Inflammatory macrophage treated with lipopolysaccharide for 1 hour (primary cell): ENCODE results near the gene OXSR1.
"Not testable (repeated sequence)": the region's sequence is repeated elsewhere in the genome, so short reads cannot be mapped to it uniquely, and the experiment has no call there.

Source experiments
- DNase-seq, 2 donors: peaks; one replicate each; pipeline ENCODE4 v3.0.0-alpha.2; 2020 to 2022

Gene OXSR1

DNA sequence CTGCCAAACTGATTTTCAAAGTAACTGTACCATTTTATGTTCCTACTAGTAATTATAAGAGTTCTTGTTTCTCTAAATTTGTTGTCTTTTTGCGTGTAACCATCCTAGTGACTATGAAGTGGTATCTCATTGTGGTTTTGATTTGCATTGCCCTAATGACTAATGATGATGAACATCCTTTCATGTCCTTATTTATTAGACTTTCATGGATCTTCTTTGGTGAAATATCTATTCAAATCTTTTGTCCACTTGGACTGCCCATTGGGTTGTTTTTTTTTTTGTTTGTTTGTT, 3.6 kb downstream of the OXSR1 start:
- no peak for DNase-seq

DNA sequence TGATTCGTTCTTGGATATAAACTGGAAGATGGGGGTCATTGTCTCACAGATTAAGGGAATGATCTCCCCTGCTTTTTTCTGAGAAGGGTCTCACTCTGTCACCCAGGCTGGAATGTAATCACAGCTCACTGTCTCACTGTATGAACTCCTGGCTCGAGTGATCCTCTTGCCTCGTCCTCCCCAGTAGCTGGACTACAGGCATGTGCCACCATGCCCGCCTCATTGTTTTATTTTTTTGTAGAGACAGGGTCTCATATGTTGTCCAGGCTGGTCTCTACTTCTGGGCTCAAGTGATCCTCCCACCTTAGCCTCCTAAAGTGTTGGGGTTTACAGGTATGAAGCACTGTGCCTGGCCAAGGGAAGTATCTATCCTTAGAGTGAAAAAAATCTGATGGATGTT, 5.4 kb downstream of the OXSR1 start:
- no peak for DNase-seq

DNA sequence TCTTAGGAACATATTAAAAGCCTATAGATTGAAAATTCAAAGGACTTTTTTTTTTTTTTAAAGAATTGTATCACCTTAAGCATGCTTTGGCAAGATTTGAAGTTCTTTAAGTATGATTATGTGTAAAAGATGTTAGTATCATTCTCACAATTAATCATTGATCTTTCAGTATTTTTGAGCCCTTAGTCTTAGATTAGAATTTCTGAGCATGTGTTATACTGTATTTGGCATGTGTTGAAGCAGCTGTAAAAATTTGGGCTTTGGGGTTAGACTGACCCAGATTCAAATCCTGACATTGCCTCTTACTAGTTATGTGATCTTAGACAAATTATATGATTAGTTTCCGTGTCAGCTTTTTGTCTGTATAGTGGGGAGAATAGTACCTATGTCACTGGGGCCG, 6.3 kb downstream of the OXSR1 start:
- no peak for DNase-seq

DNA sequence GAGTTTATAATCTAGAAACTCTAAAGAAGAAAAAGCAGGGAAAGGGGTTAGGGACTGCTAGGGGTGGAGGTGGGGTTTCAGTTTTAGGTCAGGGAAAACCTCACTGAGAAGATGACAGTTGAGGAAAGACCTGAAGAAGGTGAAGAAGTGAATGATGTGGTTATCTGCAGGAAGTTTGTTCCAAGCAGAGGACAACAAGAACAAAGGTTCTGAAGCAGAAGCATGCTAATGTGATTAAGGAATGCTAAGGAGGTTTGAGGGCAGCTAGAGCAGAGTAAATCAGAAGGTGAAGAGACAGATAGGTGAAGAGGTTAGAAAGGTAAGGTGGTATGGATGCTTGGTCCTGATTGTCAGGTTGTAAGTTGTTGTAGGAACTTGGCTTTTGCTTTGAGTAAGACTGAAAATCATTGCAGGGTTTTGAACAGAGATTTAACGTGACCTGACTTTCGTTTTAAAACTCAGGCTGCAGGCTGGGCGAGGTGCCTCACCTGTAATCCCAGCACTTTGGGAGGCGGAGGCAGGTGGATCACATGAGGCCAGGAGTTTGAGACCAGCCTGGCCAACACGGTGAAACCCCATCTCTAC, 8.6 kb downstream of the OXSR1 start:
- no peak for DNase-seq

DNA sequence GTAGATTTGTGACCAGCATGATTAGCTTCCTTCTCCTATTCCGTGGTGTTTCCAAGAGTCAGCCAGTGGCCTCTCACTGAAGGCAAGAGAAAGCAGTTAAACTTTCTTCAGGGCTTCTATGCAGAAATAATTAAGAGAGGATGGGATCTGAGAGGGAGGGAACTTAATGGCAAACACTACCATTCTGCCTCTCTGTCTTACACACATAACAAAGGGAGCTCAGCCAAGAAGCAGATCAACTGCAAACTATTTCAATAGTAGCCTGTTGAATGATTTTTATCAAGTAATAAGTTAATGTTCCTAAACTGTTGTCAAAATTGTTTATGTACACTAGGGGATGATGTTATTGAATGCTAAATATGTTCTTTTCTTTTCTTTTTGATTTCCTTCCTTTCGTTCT, 11.8 kb downstream of the OXSR1 start:
- DNase-seq: no peak

DNA sequence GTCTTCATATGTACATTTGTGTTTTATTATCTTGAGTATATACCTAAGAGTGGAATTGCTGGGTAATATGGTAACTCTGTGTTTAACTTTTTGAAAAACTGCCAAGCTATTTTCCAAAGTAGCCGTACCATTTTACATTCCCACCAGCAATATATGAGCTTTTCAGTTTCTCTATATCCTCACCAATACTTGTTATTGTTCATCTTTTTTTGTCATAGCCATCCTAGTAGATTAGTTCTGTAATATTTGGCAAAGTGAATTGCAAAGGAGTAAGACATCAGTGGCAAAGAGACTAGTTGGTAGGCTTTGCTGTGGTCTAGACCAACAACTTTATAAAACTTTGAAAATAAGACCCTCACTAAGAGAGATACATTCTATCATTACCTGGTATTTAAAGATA, 21.4 kb downstream of the OXSR1 start:
- no peak for DNase-seq

DNA sequence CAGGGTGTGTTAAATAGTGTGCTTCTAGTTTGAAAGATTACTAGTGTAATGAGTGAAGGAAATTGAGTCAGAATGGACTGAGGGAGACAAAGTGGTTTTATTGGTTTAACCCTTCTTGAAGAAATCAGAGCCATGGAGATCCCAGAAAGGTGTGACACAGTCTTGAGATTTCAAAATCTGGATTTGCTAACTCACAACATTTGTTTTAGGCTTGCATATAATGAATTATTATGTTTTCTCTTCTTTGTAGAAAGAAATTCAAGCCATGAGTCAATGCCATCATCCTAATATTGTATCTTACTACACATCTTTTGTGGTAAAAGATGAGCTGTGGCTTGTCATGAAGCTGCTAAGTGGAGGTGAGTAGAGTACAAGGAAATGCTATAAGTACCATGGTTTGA, 25.1 kb downstream of the OXSR1 start:
- DNase-seq: no peak

DNA sequence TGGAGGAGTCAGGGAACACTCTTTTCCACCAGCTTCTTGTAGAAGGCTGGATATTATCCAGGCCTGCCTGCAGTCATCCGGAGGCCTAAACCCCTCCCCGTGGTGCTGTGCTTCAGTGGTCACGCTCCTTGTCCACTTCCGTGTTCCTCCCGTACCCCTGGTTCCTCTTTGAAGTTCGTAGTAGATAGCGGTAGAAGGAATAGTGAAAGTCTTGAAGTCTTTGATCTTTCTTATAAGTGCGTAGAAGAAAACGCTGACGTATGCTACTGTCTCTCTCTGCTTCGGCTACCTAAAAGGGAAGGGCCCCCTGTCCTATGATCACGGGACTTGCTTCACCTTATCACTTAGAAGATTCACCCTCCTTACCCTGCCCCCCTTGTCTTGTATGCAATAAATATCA, 37.6 kb downstream of the OXSR1 start:
- not testable (repeated sequence) for DNase-seq

DNA sequence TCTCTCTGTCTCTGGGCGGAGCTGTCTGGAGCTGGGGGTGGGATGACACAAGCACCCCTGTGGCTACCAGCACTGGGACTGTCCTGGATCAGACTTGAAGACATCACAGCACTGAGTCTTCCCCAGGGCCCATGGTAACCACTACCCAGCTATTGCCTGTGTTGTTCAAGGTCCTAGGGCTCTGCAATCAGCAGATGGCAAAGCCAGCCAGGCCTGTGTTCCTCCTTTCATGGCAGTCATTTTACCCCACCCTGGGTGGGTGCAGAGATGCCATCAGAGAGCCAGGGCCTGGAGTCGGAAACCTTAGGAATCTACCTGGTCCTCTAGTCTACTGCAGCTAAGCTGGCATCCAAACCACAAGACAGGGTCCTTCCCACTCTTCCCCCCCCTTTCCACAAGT, 38.4 kb downstream of the OXSR1 start:
- DNase-seq: no peak

DNA sequence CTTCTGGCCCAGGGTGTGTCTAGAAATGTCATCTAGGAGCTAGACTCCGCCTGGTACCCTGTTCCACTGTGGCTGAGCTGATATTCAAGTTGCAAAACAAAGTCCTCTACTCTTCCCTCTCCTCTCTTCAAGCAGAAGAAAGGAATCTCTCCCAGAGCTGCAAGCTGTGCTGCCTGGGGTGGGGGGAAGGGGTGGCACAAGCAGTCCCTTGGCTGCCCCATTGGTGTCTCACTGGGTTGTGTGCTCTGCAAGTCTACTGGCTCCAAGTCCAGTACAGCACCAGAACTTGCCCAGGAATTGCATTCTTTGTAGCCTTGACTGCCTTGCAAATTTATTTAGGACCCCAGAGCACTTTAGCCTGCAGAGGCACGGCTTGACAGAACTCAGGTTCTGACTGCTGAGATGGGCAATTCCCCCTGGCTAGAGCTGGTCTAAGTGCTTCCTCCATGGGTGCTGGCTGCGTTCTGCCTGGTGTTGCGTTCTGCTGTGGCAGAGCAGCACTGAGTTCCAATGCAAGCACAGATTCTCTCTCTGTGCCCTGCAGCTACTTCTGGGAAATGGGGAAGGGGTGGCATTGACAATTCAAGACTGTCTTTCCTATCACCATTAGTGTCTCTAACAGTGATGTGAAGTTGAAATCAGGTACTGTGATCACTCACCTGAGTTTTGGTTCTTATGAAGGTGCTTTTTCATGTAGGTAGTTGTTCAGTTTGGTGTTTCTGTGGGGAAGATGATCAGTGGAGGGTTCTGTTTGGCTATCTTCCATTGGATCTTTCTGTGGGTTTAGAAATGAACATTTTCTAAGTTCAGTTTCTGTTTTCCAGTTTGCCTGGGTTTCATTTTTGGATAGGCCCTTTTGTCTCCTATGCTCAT, 39.5 kb downstream of the OXSR1 start:
- DNase-seq: no peak

DNA sequence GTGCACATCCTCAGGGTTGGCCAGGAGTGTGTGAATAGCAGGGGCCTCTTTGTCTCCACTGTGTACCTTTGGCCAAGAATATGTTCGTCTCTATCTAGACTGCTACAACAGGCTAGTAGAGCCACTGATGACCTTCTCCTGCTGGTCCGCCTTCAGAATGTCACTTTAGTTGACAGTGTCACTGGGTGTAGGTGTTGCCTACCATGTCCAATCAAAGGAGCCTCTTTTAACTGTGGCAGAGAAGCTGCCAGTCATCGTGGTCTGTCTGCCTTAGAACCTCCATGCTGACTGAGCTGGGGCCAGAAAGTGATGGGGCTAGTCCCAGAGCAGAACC, 40.1 kb downstream of the OXSR1 start:
- DNase-seq: no peak

DNA sequence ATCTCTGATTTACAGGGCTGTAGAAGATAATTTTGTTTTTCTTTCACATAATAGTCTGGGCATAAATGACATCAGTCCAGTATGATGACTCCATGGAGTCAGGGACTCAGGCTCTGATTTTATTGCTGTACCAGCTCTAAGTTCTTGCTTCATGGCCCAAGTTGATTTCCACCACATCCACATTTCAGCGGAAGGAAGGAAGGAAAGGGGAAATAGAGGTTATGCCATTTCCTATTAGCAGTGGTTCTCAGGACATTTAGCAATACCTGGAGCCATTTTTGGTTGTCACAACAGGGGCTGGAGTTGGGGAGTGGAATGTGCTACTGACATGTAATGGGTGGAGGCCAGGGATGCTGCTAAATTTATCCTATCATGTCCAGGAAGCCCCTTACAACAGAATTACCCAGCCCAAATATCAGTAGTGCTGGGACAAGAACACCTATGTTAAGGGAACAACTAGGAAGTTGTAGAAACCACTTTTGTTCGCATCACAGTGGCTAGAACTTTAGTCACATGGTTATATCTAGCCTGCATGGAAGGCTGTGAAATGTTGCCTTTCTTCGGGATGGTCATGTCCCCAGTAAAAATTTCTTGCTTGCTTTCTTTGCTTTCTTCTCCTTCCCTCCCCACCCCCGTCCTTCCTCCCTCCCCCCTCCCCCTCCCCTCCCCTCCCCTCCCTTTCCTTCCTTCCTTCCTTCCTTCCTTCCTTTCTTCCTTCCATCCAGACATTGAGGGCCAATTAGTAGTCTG, 42.1 kb downstream of the OXSR1 start:
- peak in 1 of 2 donors; percentile 36 for DNase-seq

DNA sequence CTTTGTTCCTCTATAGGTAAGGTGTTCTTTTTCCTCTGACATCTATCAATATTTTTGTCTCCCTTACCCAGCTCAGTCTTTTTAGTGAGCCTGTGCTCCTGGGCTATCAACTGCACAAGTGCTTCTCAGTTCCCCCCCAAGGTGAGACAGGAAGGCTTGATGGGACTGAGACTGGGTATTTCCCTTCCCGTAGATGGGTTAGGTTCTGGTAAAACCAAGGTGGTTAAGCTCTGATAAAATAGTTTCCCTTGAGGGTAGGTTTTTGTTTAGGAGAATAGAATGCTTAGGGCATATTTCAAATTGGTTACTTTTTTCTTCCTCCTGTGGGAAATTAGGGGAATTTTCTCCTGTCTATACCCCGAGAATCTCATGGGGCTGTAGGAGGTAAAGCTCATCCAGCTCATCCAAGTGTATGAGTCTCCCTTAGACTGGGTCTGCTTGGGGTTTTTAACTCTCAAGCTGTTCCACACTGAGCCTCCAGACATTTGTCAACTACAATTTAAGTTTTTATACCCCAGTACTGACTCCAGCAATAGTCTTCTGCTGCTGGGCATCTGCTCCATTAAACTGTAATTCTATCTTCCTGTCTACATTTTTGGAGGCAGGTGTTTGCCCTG, 44.9 kb downstream of the OXSR1 start:
- no peak for DNase-seq

DNA sequence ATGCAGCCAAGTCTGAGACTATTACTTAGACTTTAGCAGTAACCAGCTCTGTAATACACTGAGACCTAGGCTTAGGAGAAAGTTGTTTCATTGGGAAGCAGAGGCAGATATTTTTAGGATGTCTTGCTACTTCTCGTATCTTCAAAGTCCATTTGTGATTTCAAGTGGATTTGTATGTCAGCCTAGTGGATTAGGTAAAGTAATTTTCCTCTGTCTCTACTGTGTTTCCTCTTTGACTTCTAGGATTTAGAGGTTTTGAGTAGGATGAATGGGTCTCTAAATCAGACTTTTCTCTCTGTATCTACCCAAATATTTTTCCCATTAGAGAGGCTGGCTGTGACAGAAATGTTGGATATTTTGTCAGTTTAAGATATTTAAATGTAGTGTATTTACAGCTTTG, 46.8 kb downstream of the OXSR1 start:
- DNase-seq: no peak

DNA sequence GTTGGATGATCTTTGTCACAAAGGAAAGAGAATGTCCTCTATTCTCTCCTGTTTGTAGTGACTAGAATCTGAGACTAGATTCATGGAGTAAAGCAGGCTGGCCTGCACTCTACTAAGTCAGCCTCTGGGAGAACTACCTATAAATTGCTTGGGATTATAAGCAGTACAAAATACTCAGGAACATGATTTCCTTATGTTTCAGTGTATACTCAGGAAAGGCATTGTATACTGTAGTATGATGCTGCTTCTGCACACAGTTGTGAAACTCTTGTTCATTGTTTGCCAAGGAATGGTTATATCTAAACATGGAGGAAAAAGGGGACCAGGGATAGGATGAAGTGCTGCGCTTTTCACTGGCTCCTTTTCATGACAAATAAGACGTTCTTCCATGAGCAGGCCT, 49.2 kb downstream of the OXSR1 start:
- no peak for DNase-seq

DNA sequence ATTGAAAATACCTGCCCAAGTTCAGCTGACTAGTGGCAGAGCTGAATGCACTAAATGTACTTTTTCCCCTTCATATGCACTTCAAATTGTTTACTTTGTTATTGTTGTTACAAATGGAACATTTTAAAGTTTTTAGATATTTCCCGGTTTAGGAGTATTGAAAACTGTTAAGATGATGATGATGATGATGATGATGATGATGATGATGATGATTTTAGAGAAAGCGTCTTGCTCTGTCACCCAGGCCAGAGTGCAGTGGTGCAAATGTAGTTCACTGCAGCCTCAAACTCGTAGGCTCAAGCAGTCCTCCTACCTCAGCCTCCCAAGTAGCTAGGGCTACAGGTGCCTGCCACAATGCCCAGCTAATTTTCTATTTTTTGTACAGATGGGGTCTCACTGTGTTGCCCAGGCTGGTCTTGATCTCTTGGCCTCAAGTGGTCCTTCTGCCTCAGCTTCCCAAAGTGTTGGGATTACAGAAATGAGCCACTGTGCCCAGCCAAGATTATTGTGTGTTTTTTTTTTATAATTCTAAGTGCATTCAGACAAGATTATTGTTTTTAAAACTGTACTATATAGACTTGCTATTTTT, 54.4 kb downstream of the OXSR1 start:
- DNase-seq: no peak

DNA sequence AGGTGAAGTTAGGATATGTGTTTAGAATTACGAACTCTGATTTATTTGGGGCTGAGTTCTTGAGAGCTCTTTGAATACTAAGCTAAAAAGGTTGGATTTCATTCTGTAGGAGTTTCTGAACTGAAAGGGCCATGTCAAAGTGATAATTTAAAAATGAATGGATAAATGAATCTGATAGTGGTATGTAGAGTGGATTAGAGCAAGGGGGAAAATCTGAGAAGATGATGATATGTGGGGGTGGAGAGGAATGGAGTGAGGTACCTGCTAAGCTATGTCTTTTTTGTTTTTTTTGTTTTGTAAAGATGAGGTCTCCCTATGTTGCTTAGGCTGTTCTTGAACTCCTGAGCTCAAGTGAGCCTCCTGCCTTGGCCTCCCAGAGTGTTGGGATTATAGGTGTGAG, 55.7 kb downstream of the OXSR1 start:
- DNase-seq: no peak

DNA sequence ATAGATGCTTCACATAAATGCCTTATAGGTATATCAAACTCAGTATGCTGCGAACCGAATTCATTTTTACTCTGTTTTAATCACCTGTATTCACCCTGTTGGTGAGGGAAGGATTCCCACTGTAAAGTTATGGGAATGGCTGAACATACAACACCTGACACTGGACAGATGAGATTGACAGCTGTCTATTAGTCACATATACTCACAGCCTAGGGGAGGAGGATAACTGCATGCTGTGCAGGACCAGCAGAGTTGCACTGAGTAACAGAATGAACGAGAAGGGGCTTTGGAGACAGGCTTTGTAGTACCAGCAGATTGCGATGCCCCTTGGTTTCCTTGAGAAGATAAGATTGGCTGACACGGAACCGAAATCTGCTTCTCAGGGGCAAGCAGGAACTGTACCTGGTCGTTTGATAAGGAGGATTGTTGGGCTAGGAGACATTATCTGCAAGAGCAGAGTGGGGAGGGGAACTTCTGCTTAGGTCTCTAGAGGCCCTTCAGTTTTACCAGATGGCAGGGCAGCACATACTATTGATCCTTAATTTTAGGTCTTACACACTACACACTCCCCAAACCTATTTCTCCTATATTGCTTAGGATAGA, 56.8 kb downstream of the OXSR1 start:
- DNase-seq: no peak

DNA sequence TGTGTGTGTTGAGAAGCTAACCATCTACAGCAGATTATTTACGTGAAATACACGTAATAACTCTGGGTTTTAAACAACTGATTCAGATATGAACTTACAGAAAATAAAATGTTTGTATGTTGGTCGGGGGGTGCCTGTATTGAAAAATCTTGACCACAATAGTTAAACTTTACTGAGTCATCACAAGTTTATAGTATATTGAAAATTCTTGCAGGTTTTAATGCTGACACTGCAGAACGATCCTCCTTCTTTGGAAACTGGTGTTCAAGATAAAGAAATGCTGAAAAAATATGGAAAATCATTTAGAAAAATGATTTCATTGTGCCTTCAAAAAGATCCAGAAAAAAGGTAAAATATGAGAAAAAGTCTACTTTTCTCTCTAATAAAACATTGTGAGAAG, 59.0 kb downstream of the OXSR1 start:
- no peak for DNase-seq

DNA sequence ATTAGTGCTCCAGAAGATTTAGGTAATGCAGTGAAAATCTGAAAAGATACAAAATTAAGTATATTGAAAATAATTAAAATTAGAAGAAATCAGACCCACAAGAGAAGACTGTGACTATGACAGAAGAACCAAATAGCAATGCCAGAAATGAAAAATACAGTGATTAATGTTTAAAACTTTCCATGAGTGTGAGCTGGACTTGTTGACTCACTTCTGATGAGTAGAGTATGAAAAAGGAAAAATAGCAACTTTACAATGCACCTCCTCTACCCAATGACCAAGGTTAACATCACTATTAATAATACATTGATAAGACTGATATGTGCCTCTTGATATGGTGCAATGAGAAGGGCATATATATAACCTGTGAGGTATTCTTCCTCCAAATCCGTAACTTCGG, 60.9 kb downstream of the OXSR1 start:
- DNase-seq: no peak

DNA sequence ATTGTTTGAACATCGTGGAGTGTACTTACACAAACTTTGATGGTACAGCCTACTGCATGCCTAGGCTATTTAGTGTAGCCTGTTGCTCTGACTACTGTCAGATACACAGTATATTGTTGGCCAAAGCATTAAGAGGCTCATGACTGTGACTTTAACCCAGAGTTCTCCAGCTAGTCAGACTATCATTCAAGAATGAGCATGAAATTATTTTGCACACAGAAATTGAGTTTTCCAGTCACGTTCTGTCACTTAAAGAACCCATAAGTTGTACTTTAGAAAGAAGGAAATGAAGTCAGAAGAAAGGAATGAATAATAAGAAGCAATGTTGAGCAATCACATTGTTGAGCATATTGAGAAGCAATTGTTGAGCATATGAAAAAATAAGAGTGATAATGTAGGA, 62.7 kb downstream of the OXSR1 start:
- DNase-seq: peak in 1 of 2 donors; percentile 22

DNA sequence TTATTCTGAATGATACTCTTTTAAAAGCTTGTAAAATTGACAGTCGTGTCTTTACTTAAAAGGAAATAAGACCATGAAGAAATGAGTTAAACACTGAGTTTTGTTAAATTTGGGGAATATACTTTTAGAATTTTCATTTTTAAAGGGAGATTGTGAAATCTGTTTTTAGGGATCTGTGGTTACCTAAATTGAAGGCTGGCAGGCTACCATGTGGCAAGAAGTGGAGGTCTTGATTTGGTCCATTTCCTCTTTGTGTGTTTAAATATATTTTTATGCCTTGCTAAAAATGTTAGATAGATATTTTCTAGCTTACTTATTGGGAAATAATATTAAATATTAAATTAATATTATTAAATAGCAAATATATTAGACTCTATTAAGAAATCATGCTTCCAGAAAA, 63.7 kb downstream of the OXSR1 start:
- DNase-seq: peak in 1 of 2 donors; percentile 11

DNA sequence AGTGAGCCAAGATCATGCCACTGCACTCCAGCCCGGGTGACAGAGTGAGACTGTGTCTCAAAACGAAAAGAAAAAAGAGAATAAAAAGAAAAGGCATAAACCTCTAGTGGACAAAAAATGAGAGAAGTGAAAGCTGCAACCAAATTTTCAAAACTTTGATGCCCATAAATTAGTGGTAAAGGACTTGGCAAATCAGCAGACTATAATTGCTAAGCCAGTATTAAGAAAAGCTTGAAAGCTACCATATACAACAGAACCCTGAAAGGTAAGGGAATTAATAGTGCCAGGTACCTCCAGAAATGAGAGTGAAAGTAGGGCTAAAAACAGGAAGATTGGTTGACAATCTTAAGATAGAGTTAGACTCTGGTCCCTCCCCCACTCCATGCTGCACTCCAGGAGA, 67.4 kb downstream of the OXSR1 start:
- DNase-seq: no peak
